KMS-11 (cell line): Measurements from ENCODE around the gene ANKRD44.

ENCODE experiments used
- H2AFZ ChIP-seq: fragments of 200-600 bp; sonication (generic); 2 replicates; pipeline ENCODE4 v1.6.1; 2016; ENCODE audit warnings: antibody characterized with exemption, mixed run types, low read depth
- H3K27ac ChIP-seq: fragments of 200-600 bp; sonication (generic); 2 replicates; pipeline ENCODE4 v1.6.1; 2016; ENCODE audit warnings: mild to moderate bottlenecking, mixed run types
- H3K27me3 ChIP-seq: fragments of 200-600 bp; sonication (generic); 2 replicates; pipeline ENCODE4 v1.6.1; 2017; ENCODE audit warnings: mild to moderate bottlenecking, low read depth, mixed run types, moderate library complexity; ENCODE audit not compliant: insufficient read depth
- H3K36me3 ChIP-seq: fragments of 200-600 bp; sonication (generic); 2 replicates; pipeline ENCODE4 v1.6.1; 2017; ENCODE audit warnings: mild to moderate bottlenecking, mixed run types; ENCODE audit not compliant: insufficient read depth
- H3K4me1 ChIP-seq: fragments of 200-600 bp; sonication (generic); 2 replicates; pipeline ENCODE4 v1.6.1; 2016; ENCODE audit warnings: mild to moderate bottlenecking, low read depth, mixed run types; ENCODE audit not compliant: poor library complexity, severe bottlenecking
- H3K4me2 ChIP-seq: fragments of 200-600 bp; sonication (generic); 2 replicates; pipeline ENCODE4 v1.7.0; 2016; ENCODE audit warnings: mild to moderate bottlenecking, mixed run types
- H3K4me3 ChIP-seq: fragments of 200-600 bp; sonication (generic); IDR thresholded peaks from 2 replicates; pipeline ENCODE4 v1.6.1; 2017; ENCODE audit warnings: low read depth, low read length, mixed read lengths; ENCODE audit not compliant: insufficient read depth
- H3K79me2 ChIP-seq: fragments of 200-600 bp; sonication (generic); 2 replicates; pipeline ENCODE4 v1.6.1; 2016; ENCODE audit warnings: low read depth, mixed run types; ENCODE audit not compliant: insufficient read depth
- H3K9ac ChIP-seq: fragments of 200-600 bp; sonication (generic); 2 replicates; pipeline ENCODE4 v1.6.1; 2016; ENCODE audit warnings: mild to moderate bottlenecking, mixed run types
- H4K20me1 ChIP-seq: fragments of 200-600 bp; sonication (generic); 2 replicates; pipeline ENCODE4 v1.6.1; 2016; ENCODE audit warnings: mild to moderate bottlenecking, mixed run types; ENCODE audit not compliant: insufficient read depth
- CTCF ChIP-seq: fragments of 200-600 bp; sonication (generic); conservative IDR thresholded peaks from 2 replicates; pipeline ENCODE4 v1.6.1; 2017; ENCODE audit warnings: low read depth, mild to moderate bottlenecking, antibody characterized with exemption, low read length, moderate library complexity, mixed read lengths

ANKRD44 gene

DNA sequence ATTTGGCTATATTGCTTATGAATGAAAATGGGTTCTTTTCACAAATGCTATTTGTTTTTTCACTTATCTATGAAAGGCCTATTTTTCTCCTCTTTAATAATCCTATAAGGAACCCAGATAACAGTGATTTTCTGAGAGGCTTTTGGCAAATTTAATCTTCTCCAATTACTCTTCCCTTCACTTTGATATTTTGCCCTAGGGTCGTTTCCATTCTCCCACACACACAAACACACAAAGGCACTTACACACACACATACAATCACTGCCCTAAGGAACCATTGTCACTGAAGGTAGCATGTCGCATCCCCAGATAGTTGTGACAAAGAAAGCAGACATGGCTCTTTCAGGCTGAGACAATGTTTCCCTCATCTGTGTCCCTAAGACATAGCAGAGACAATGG is 213.9 kb downstream of the ANKRD44 start:
- TF ChIP-seq CTCF, result no peak
- Histone ChIP-seq H3K27me3 (no peaks in the 10 kb centered on the region), H3K4me3 (no peak overlapping the region), H4K20me1 (no peaks in the 10 kb centered on the region), H3K36me3 (no peaks in the 10 kb centered on the region), H2AFZ (no peak overlapping the region), H3K4me1 (no peaks in the 10 kb centered on the region), H3K79me2 (no peaks in the 10 kb centered on the region), H3K9ac (no peak overlapping the region), H3K27ac (no peak overlapping the region), H3K4me2 (no peak overlapping the region)

GRCh38 chr2:197092431-197092830 is 218.1 kb downstream of the ANKRD44 start:
- H2AFZ ChIP-seq, result no peak overlapping the region
- H3K9ac ChIP-seq, result no peak overlapping the region
- no peaks in the 10 kb centered on the region for H3K27me3 ChIP-seq
- H4K20me1 ChIP-seq, result no peaks in the 10 kb centered on the region
- H3K79me2 ChIP-seq, result no peaks in the 10 kb centered on the region
- H3K4me2 ChIP-seq, result no peak overlapping the region
- no peaks in the 10 kb centered on the region for H3K4me1 ChIP-seq
- no peak overlapping the region for H3K27ac ChIP-seq
- H3K4me3 ChIP-seq, result no peak overlapping the region
- no peaks in the 10 kb centered on the region for H3K36me3 ChIP-seq
- no peak for TF ChIP-seq CTCF

DNA sequence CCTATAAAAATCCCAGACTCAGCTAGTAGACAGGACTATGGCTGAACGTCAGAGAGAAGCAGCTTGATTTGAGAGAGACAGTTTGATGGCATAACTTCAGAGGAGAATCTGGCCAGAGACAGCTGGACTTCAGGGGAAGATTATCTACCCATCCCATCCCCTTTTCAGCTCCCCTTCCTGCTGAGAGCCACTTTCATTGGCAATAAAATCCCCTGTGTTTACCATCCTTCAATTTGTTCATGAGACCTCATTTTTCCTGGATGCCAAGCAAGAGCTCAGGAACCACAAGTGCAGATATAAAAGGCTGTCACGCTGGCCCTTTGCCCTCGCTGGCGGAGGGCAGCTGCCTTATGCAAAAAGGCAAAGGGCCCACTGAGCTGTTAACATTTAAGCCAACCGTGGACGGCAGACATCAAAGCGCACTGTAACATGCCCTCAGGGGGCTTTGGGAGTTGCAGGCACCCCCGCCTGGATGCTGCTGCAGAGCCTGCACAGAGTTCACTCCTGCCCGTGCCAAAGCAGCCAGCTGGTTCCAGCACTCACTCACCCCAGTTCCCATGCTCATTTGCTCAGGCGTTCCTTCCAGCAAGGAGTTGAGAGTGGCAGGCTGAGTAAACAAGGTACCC is 219.7 kb downstream of the ANKRD44 start:
- H3K9ac ChIP-seq, result no peak overlapping the region
- no peaks in the 10 kb centered on the region for H3K79me2 ChIP-seq
- H4K20me1 ChIP-seq, result no peaks in the 10 kb centered on the region
- no peak overlapping the region for H3K4me2 ChIP-seq
- H3K4me3 ChIP-seq, result no peak overlapping the region
- no peak for TF ChIP-seq CTCF
- no peak overlapping the region for H2AFZ ChIP-seq
- H3K36me3 ChIP-seq, result no peaks in the 10 kb centered on the region
- no peaks in the 10 kb centered on the region for H3K4me1 ChIP-seq
- no peaks in the 10 kb centered on the region for H3K27me3 ChIP-seq
- no peak overlapping the region for H3K27ac ChIP-seq

GRCh38 chr2:197089655-197090054 is 220.9 kb downstream of the ANKRD44 start:
- Histone ChIP-seq H3K27ac (no peak overlapping the region), H3K79me2 (no peaks in the 10 kb centered on the region), H4K20me1 (no peaks in the 10 kb centered on the region), H3K27me3 (no peaks in the 10 kb centered on the region), H3K4me1 (no peaks in the 10 kb centered on the region), H3K4me2 (no peak overlapping the region), H3K36me3 (no peaks in the 10 kb centered on the region), H3K9ac (no peak overlapping the region), H3K4me3 (no peak overlapping the region), H2AFZ (no peak overlapping the region)
- no peak for TF ChIP-seq CTCF
